Neural cell (in vitro differentiated cells): ENCODE measurements around the gene HELLS. TPM values are rescaled to one million over a fixed set of nuclear protein-coding genes. Genes with fewer than 3 reads are reported as not detected.

Experiments
- H2AFZ ChIP-seq: fragments of 200-600, 300-800 bp; sonication (generic), shearing (Covaris generic); 2 replicates; pipeline ENCODE4 v1.6.0; 2014; ENCODE audit warnings: low read depth, mild to moderate bottlenecking, antibody characterized with exemption, low read length, moderate library complexity
- H3F3A ChIP-seq: fragments of 200-600 bp; shearing (Covaris generic); 2 replicates; pipeline ENCODE4 v1.6.1; 2016; ENCODE audit warnings: mild to moderate bottlenecking, moderate library complexity, mixed read lengths, antibody characterized with exemption, low read length; ENCODE audit not compliant: insufficient read depth, poor library complexity, severe bottlenecking
- H3K27ac ChIP-seq: fragments of 200-600, 300-800 bp; sonication (generic), shearing (Covaris generic); 2 replicates; pipeline ENCODE4 v1.5.1; 2014; ENCODE audit warnings: mild to moderate bottlenecking, low read length, moderate library complexity
- H3K27me3 ChIP-seq: fragments of 300-800, 200-600 bp; sonication (generic), shearing (Covaris generic); 2 replicates; pipeline ENCODE4 v1.6.0; 2014; ENCODE audit warnings: mild to moderate bottlenecking, low read depth, low read length, moderate library complexity; ENCODE audit not compliant: insufficient read depth
- H3K36me3 ChIP-seq: fragments of 300-800, 200-600 bp; sonication (generic), shearing (Covaris generic); 2 replicates; pipeline ENCODE4 v1.5.1; 2014; ENCODE audit warnings: mild to moderate bottlenecking, antibody characterized with exemption, low read length, moderate library complexity; ENCODE audit not compliant: insufficient read depth
- H3K4me2 ChIP-seq: fragments of 300-800, 200-600 bp; sonication (generic), shearing (Covaris generic); 2 replicates; pipeline ENCODE4 v1.6.0; 2014; ENCODE audit warnings: mild to moderate bottlenecking, low read length
- H3K4me3 ChIP-seq: fragments of 300-800, 200-600 bp; sonication (generic), shearing (Covaris generic); 2 replicates; pipeline ENCODE4 v1.5.1; 2014; ENCODE audit warnings: mild to moderate bottlenecking, low read length, moderate library complexity
- H3K79me2 ChIP-seq: fragments of 200-600 bp; shearing (Covaris generic); replicated peaks from 2 replicates; pipeline ENCODE4 v1.6.0; 2014; ENCODE audit warnings: mild to moderate bottlenecking, low read length, moderate library complexity; ENCODE audit not compliant: insufficient read depth
- H3K9ac ChIP-seq: fragments of 300-800, 200-600 bp; sonication (generic), shearing (Covaris generic); 2 replicates; pipeline ENCODE4 v1.6.1; 2016; ENCODE audit warnings: mild to moderate bottlenecking, low read length, mixed read lengths
- H3K9me2 ChIP-seq: fragments of 200-600 bp; shearing (Covaris generic); 2 replicates; pipeline ENCODE4 v1.6.1; 2016; ENCODE audit warnings: mild to moderate bottlenecking, low read length, mixed read lengths; ENCODE audit not compliant: insufficient read depth
- H3K9me3 ChIP-seq: fragments of 200-600, 300-800 bp; sonication (generic), shearing (Covaris generic); 2 replicates; pipeline ENCODE4 v1.6.1; 2016; ENCODE audit warnings: mild to moderate bottlenecking, mixed run types, low read length, moderate library complexity, mixed read lengths
- H4K20me1 ChIP-seq: fragments of 200-600 bp; shearing (Covaris generic); 2 replicates; pipeline ENCODE4 v1.6.1; 2016; ENCODE audit warnings: mild to moderate bottlenecking, mixed run types; ENCODE audit not compliant: insufficient read depth
- CTCF ChIP-seq: fragments of 450-650 bp; IDR thresholded peaks from 2 replicates; pipeline ENCODE4 v1.5.1; 2014; ENCODE audit warnings: antibody characterized with exemption, mild to moderate bottlenecking, moderate library complexity; ENCODE audit not compliant: poor library complexity, severe bottlenecking
- EP300 ChIP-seq: fragments of 450-650 bp; conservative IDR thresholded peaks from 2 replicates; pipeline ENCODE4 v1.6.1; 2014; ENCODE audit warnings: antibody characterized with exemption, mild to moderate bottlenecking, moderate library complexity; ENCODE audit not compliant: poor library complexity, severe bottlenecking
- EZH2 ChIP-seq: fragments of 200-600, 300-800 bp; shearing (Covaris generic), sonication (generic); IDR thresholded peaks from 2 replicates; pipeline ENCODE4 v1.6.1; 2014; ENCODE audit warnings: antibody characterized with exemption, low read length, borderline replicate concordance, mild to moderate bottlenecking; ENCODE audit not compliant: insufficient read depth, poor library complexity, severe bottlenecking
- MXI1 ChIP-seq: fragments of 450-650 bp; conservative IDR thresholded peaks from 2 replicates; pipeline ENCODE4 v1.6.1; 2014; ENCODE audit warnings: antibody characterized with exemption, mild to moderate bottlenecking; ENCODE audit not compliant: poor library complexity, severe bottlenecking
- POLR2AphosphoS5 ChIP-seq: IDR thresholded peaks from 2 replicates; pipeline ENCODE4 v1.6.1; 2012
- RAD21 ChIP-seq: fragments of 450-650 bp; conservative IDR thresholded peaks from 2 replicates; pipeline ENCODE4 v1.6.1; 2014; ENCODE audit warnings: antibody characterized with exemption, mild to moderate bottlenecking, moderate library complexity
- SMC3 ChIP-seq: fragments of 450-650 bp; conservative IDR thresholded peaks from 2 replicates; pipeline ENCODE4 v1.6.1; 2014; ENCODE audit warnings: antibody characterized with exemption, mild to moderate bottlenecking, moderate library complexity; ENCODE audit not compliant: poor library complexity
- TAF1 ChIP-seq: IDR thresholded peaks from 2 replicates; pipeline ENCODE4 v1.6.1; 2012; ENCODE audit warnings: low read depth
- polyA plus RNA-seq: library from polyadenylated mRNA; depleted of rRNA; stranded (reverse); fragments of >200 nt; gene quantifications from 2 replicates; pipeline ENCODE4 v1.2.3, GENCODE V29; 2014
- TF ChIP-seq, protein P1 (sequence below): IDR thresholded peaks from 2 replicates; pipeline ENCODE4 v1.6.1; 2012; ENCODE audit warnings: borderline replicate concordance

Gene HELLS
- polyA plus RNA-seq, 1 donor from 2014 or later = 12.3 TPM

- Histone ChIP-seq H3K27me3 (no peaks in the 10 kb centered on the region), H3F3A (no peaks in the 10 kb centered on the region), H3K27ac (no peak overlapping the region), H3K4me2 (no peak overlapping the region), H2AFZ (no peak overlapping the region), H3K9ac (no peak overlapping the region), H3K36me3 (no peaks in the 10 kb centered on the region), H3K9me3 (no peaks in the 10 kb centered on the region), H3K79me2 (no peaks in the 10 kb centered on the region), H3K9me2 (no peaks in the 10 kb centered on the region), H4K20me1 (no peaks in the 10 kb centered on the region), H3K4me3 (no peak overlapping the region)
- TF ChIP-seq, protein P1, sequence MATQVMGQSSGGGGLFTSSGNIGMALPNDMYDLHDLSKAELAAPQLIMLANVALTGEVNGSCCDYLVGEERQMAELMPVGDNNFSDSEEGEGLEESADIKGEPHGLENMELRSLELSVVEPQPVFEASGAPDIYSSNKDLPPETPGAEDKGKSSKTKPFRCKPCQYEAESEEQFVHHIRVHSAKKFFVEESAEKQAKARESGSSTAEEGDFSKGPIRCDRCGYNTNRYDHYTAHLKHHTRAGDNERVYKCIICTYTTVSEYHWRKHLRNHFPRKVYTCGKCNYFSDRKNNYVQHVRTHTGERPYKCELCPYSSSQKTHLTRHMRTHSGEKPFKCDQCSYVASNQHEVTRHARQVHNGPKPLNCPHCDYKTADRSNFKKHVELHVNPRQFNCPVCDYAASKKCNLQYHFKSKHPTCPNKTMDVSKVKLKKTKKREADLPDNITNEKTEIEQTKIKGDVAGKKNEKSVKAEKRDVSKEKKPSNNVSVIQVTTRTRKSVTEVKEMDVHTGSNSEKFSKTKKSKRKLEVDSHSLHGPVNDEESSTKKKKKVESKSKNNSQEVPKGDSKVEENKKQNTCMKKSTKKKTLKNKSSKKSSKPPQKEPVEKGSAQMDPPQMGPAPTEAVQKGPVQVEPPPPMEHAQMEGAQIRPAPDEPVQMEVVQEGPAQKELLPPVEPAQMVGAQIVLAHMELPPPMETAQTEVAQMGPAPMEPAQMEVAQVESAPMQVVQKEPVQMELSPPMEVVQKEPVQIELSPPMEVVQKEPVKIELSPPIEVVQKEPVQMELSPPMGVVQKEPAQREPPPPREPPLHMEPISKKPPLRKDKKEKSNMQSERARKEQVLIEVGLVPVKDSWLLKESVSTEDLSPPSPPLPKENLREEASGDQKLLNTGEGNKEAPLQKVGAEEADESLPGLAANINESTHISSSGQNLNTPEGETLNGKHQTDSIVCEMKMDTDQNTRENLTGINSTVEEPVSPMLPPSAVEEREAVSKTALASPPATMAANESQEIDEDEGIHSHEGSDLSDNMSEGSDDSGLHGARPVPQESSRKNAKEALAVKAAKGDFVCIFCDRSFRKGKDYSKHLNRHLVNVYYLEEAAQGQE = no peak
- no peak for TF ChIP-seq POLR2AphosphoS5
- TF ChIP-seq CTCF = no peak
- no peak for TF ChIP-seq TAF1
- TF ChIP-seq MXI1 = no peak
- TF ChIP-seq EZH2 = no peak
- no peak for TF ChIP-seq SMC3
- TF ChIP-seq EP300 = no peak
- TF ChIP-seq RAD21 = no peak
Observed at GRCh38 chr10:94521276-94522250, 24.0 kb upstream of the HELLS start.

DNA sequence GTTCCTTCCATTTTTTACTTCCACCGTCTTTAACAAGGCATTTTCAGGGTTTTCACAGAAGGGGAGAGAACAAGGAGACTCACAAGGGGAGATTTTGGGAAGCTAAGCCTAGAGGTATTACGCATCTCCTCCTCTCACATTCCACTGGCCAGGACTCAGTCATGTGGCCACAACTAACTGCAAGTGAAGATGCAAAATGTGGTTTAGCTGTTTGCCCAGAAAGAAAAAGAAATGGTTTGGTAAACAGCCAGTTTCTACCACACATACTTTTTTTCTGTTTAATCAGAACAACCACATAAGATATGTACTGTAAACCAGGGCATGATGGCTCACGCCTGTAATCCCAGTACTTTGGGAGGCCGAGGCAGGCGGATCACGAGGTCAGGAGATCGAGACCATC lies 21.4 kb upstream of the HELLS start:
- H2AFZ ChIP-seq = no peak overlapping the region
- no peak for TF ChIP-seq EP300
- no peak for TF ChIP-seq TAF1
- TF ChIP-seq POLR2AphosphoS5 = no peak
- TF ChIP-seq RAD21 = no peak
- TF ChIP-seq SMC3 = no peak
- TF ChIP-seq MXI1 = no peak
- TF ChIP-seq, protein P1 = no peak
- no peak for TF ChIP-seq EZH2
- no peak for TF ChIP-seq CTCF
- H3F3A ChIP-seq = no peaks in the 10 kb centered on the region
- no peaks in the 10 kb centered on the region for H3K9me2 ChIP-seq
- H3K9me3 ChIP-seq = no peaks in the 10 kb centered on the region
- no peaks in the 10 kb centered on the region for H3K36me3 ChIP-seq
- no peak overlapping the region for H3K27ac ChIP-seq
- H3K4me2 ChIP-seq = no peak overlapping the region
- no peak overlapping the region for H3K9ac ChIP-seq
- no peaks in the 10 kb centered on the region for H3K79me2 ChIP-seq
- H3K27me3 ChIP-seq = no peaks in the 10 kb centered on the region
- H4K20me1 ChIP-seq = no peaks in the 10 kb centered on the region
- no peak overlapping the region for H3K4me3 ChIP-seq
